GM21447 (cell line): ENCODE measurements around the gene NES.
"Not testable (repeated sequence)": the region's sequence is repeated elsewhere in the genome, so short reads cannot be mapped to it uniquely, and the experiment has no call there.

Source experiments
- ATAC-seq: cut with Tn5 transposase; IDR thresholded peaks from one replicate; pipeline ENCODE4 v1.9.1; 2021; ENCODE audit not compliant: unreplicated experiment

Gene NES

GRCh38 chr1:156647351-156647750, 29.9 kb downstream of the NES start:
- no peak for ATAC-seq

- ATAC-seq = no peak
Measured at GRCh38 chr1:156646738-156647211, 30.4 kb downstream of the NES start.

- ATAC-seq = no peak
Measured at GRCh38 chr1:156645666-156646065, 31.5 kb downstream of the NES start.

GRCh38 chr1:156645056-156645455, 32.2 kb downstream of the NES start:
- ATAC-seq = no peak

GRCh38 chr1:156644640-156645039, 32.6 kb downstream of the NES start:
- no peak for ATAC-seq

GRCh38 chr1:156644146-156644545, 33.1 kb downstream of the NES start:
- ATAC-seq = no peak

GRCh38 chr1:156643778-156644092, 33.5 kb downstream of the NES start:
- ATAC-seq = peak; percentile 77

GRCh38 chr1:156643049-156643777, 34.0 kb downstream of the NES start:
- ATAC-seq = no peak

GRCh38 chr1:156642265-156643048, 34.8 kb downstream of the NES start:
- ATAC-seq = no peak

- no peak for ATAC-seq
Measured at GRCh38 chr1:156641761-156642264, 35.4 kb downstream of the NES start, which contains the start of gene BCAN. TSS of gene BCAN (plus strand) at chr1:156642117. CDS start at chr1:156646055, 3,938 bp downstream.

- ATAC-seq = no peak
Measured at GRCh38 chr1:156640842-156641706, 36.1 kb downstream of the NES start.

- ATAC-seq = no peak
Measured at GRCh38 chr1:156639601-156640101, 37.6 kb downstream of the NES start.

- ATAC-seq = no peak
Measured at GRCh38 chr1:156638189-156638985, 38.8 kb downstream of the NES start.

- ATAC-seq = no peak
Measured at GRCh38 chr1:156632355-156632754, 44.9 kb downstream of the NES start.

GRCh38 chr1:156631152-156631551, 46.1 kb downstream of the NES start:
- not testable (repeated sequence) for ATAC-seq

GRCh38 chr1:156629823-156630449, 47.3 kb downstream of the NES start:
- ATAC-seq = no peak

- no peak for ATAC-seq
Measured at GRCh38 chr1:156627313-156627880, 49.8 kb downstream of the NES start.

- no peak for ATAC-seq
Measured at GRCh38 chr1:156626079-156626438, 51.1 kb downstream of the NES start.

- no peak for ATAC-seq
Measured at GRCh38 chr1:156625436-156626078, 51.6 kb downstream of the NES start.
